ENCODE results near the gene ZDHHC11.
A peak's percentile ranks its signal among the peaks of the same experiment; 100 is the strongest.
"Not testable (repeated sequence)": the region's sequence is repeated elsewhere in the genome, so short reads cannot be mapped to it uniquely, and the experiment has no call there.

Gene ZDHHC11

DNA sequence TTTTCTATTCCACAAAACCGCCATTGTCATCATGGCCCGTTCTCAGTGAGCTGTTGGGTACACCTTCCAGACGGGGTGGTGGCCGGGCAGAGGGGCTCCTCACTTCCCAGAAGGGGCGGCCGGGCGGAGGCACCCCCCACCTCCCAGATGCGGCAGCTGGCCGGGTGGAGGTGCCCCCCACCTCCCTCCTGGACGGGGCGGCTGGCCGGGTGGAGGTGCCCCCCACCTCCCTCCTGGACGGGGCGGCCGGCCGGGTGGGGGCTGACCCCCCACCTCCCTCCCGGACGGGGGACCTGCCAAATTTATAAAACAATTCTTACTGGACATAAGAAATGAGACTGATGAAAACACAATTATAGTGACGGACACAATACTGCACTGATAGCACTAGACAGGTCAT lies 22.6 kb downstream of the ZDHHC11 start:
- peak in 1 of 2 donors; percentile 2 for DNase-seq (ENCODE audit: low spot score in 2 of 2)
- not testable (repeated sequence) for H3K9me3 Mint-ChIP-seq, H3K36me3 Mint-ChIP-seq, ATAC-seq, H3K27ac Mint-ChIP-seq, H3K4me1 Mint-ChIP-seq, H3K4me3 Mint-ChIP-seq

GRCh38 chr5:825544-825943 lies 25.2 kb downstream of the ZDHHC11 start:
- not testable (repeated sequence) for H3K4me3 Mint-ChIP-seq, H3K27ac Mint-ChIP-seq
- peak; percentile 40 for ATAC-seq

GRCh38 chr5:821504-821903 lies 29.3 kb downstream of the ZDHHC11 start:
- Mint-ChIP-seq H3K4me3 (no peak overlapping the region), H3K36me3 (no peaks in the 10 kb centered on the region), H3K27ac (no peak overlapping the region), H3K9me3 (no peaks in the 10 kb centered on the region), H3K4me1 (no peaks in the 10 kb centered on the region)
- no peak for DNase-seq (ENCODE audit: low spot score in 2 of 2)
- ATAC-seq: no peak

More at GRCh38 chr5:825544-825943, 25.2 kb downstream of the ZDHHC11 start:
- not testable (repeated sequence) for DNase-seq (ENCODE audit: low spot score in 2 of 2); H3K4me1 Mint-ChIP-seq; H3K9me3 Mint-ChIP-seq; H3K36me3 Mint-ChIP-seq

DNA sequence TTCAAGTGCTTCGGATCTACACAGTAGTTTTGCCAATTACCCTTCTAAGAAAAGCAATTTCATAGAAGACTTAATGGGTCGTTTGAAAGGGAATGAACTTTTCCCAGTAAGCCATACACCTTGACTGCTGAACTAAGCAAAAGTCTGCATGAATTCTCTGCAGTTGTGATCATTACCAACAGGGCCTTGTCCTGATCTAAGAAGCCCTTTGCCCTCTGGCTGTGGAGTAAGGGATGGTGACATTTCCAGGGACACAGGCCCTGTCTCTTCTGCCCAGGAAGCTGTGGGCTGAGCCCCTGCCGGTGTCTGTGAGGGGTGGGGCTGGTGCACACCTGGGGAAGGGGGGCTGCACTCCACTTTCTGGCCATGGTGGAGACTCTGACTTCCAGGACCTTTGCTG lies 30.5 kb downstream of the ZDHHC11 start:
- no peak for DNase-seq (ENCODE audit: low spot score in 2 of 2)
- Mint-ChIP-seq H3K4me1 (no peaks in the 10 kb centered on the region), H3K27ac (no peak overlapping the region), H3K9me3 (no peaks in the 10 kb centered on the region), H3K4me3 (no peak overlapping the region), H3K36me3 (no peaks in the 10 kb centered on the region)
- ATAC-seq: no peak

DNA sequence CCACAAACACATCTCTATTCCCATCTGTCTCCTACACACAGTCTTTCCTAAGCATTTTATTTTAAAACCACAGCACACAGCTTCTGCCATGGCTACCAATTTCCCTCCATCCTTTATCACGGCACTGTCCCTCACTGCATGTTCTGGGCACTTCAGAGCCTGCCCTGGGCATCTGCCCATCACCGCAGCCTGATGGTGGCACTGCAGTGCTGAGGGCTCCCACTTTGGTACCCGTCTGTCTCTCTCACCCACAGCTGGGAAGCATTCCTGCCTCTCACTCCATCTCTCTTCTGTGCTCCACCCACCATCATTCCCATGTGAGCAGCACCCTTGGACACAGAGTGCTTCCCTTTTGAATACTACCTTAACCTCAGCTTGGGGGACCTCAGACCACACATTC lies 31.7 kb downstream of the ZDHHC11 start:
- no peaks in the 10 kb centered on the region for H3K9me3 Mint-ChIP-seq
- no peak for ATAC-seq

GRCh38 chr5:816176-816575 lies 34.6 kb downstream of the ZDHHC11 start:
- Mint-ChIP-seq H3K27ac (no peak overlapping the region), H3K4me1 (no peaks in the 10 kb centered on the region), H3K36me3 (no peaks in the 10 kb centered on the region), H3K4me3 (no peak overlapping the region), H3K9me3 (no peaks in the 10 kb centered on the region)
- ATAC-seq (no peak), DNase-seq (ENCODE audit: low spot score in 2 of 2) (no peak)

More for the DNA sequence above, 31.7 kb downstream of the ZDHHC11 start:
- no peaks in the 10 kb centered on the region for H3K36me3 Mint-ChIP-seq
- no peaks in the 10 kb centered on the region for H3K4me1 Mint-ChIP-seq
- no peak overlapping the region for H3K27ac Mint-ChIP-seq
- no peak overlapping the region for H3K4me3 Mint-ChIP-seq
- DNase-seq (ENCODE audit: low spot score in 2 of 2): no peak

DNA sequence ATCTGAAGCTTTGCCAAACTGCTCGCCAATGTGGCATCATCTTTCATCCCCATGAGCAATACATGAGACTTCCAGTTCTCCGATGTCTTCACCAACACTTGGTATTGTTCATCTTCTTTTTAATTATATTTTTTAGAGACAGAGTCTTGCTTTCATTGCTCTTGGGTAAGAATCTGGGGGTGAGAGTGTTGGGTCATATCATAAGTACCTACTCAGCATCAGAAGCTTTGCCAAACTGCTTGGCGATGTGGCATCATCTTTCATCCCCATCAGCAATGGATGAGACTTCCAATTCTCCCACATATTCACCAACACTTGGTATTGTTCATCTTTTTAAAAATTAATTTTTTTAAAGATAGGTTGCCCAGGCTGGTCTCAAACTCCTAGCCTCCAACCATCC lies 35.3 kb downstream of the ZDHHC11 start:
- Mint-ChIP-seq H3K4me3 (no peak overlapping the region), H3K4me1 (no peaks in the 10 kb centered on the region), H3K27ac (no peak overlapping the region), H3K36me3 (no peaks in the 10 kb centered on the region), H3K9me3 (no peaks in the 10 kb centered on the region)
- DNase-seq (ENCODE audit: low spot score in 2 of 2) (no peak), ATAC-seq (no peak)

DNA sequence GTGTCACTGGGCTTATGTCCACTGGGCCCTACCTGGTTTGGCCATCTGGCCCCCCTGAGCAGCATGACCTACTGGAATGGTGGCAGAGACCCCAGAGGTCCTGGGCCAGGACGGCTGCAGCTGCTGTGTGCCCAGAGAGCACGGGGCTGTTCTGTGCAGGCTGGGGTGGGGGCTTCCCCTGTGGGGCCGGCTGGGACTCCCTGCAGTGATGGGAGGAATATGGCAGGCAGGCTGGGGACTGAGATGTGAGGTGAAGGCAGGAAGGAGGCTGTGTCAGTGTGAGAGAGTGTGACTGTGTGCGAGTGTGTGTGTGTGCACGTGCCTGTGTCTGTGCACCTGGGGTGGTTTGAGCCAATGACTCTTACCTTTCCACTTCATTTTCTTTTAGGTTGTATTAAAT lies 37.2 kb downstream of the ZDHHC11 start:
- not testable (repeated sequence) for H3K9me3 Mint-ChIP-seq; H3K36me3 Mint-ChIP-seq; H3K4me1 Mint-ChIP-seq; DNase-seq (ENCODE audit: low spot score in 2 of 2); H3K4me3 Mint-ChIP-seq; H3K27ac Mint-ChIP-seq
- ATAC-seq: peak; percentile 43

DNA sequence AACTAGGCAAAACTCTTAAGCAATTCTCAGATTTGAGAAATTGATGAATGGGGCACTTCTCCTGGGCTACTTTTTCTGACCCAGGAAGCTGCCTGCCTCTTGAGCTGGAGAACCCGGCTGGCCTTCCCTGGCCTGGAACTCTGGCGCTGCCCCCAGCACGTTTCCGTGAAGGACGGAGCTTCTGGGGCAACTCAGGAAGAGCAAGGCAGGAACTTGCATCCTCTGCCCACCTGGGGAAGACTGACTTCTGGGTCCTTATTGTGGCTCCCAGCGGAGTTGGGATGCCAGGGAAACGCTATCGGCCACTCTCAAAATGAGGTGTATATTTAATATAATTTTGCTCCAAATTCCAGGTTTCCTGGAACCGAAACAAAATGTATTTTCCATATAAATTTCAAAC lies 39.4 kb downstream of the ZDHHC11 start:
- ATAC-seq; H3K27ac Mint-ChIP-seq; H3K4me1 Mint-ChIP-seq; H3K9me3 Mint-ChIP-seq; DNase-seq (ENCODE audit: low spot score in 2 of 2); H3K36me3 Mint-ChIP-seq; H3K4me3 Mint-ChIP-seq: not testable (repeated sequence)

GRCh38 chr5:807719-808514 lies 42.9 kb downstream of the ZDHHC11 start:
- not testable (repeated sequence) for H3K27ac Mint-ChIP-seq; H3K4me3 Mint-ChIP-seq; H3K4me1 Mint-ChIP-seq; H3K36me3 Mint-ChIP-seq; DNase-seq (ENCODE audit: low spot score in 2 of 2)
- peaks cover 10% of the 10 kb centered on the region for H3K9me3 Mint-ChIP-seq
- peak; percentile 49 for ATAC-seq

DNA sequence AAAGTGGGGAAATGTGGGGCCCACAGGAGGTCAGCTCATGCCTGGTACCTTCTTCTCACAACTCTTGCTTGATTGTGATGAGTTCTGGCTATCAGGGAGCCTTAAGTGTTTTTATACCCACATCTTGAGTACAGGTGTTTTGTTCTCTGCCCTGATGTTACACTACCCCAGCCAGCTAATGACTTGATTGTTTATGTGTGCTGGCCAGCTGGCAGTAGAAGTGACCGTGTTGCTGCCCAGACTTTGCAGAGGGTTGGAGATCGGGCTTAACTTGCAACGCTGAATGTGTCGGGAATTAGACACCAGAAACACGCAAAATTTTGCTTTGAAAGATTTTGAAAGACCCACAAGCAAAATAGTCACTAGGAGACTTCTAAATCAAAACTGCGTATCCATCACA lies 49.3 kb downstream of the ZDHHC11 start:
- ATAC-seq (no peak), DNase-seq (ENCODE audit: low spot score in 2 of 2) (no peak)
- no peaks in the 10 kb centered on the region for H3K4me1 Mint-ChIP-seq
- H3K4me3 Mint-ChIP-seq: no peak overlapping the region
- no peak overlapping the region for H3K27ac Mint-ChIP-seq
- H3K36me3 Mint-ChIP-seq: no peaks in the 10 kb centered on the region
- H3K9me3 Mint-ChIP-seq: peaks cover 10% of the 10 kb centered on the region

DNA sequence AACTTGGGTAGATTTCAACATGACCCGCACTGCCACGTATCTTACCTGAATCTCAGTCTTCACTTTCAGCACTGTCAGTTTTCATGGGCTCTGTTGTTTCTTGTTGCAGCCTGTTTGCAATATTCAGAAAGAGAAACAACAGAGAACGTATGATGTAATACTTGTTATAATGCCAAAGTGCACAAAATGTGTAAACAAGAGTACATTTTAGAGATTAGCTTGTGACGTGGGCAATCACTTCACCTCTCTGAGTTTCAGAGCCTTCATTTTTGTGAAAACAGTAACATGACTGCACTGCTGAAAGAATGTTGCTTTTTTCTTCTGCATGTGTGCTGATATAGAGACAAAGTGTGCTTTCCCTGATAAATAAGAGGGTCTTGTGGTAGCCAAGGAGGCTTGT lies 49.7 kb downstream of the ZDHHC11 start:
- not testable (repeated sequence) for H3K36me3 Mint-ChIP-seq; H3K4me3 Mint-ChIP-seq; H3K27ac Mint-ChIP-seq; H3K4me1 Mint-ChIP-seq; DNase-seq (ENCODE audit: low spot score in 2 of 2); ATAC-seq
- H3K9me3 Mint-ChIP-seq: peaks cover 10% of the 10 kb centered on the region

DNA sequence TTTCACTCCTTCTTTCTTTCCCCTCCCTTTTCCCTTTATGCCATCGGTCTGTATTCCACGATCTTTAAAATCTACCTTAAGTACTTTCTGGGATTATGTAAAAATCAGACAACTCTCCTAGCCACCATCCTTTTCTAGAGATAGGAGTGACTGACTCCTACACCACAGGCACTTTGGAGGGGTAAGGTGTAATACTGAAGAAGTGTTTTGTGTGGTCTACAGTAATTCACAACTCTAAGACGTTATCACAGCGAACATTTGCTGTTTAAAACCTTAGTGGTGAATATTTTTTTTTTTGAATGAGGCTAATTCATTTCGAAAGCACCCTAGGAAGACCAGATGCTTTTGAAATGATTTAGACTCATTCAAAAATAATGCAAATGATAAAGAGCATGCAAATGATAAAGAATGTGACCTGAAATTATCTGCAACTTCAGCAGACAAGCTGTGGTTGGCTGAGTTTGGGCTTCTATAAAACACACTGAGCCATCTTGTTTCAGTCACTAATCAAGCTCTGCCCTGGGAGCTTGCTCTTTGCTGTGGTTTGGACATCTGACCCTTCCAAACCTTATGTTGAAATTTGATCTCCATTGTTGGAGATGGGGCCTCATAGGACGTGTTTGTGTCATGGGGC lies 52.2 kb downstream of the ZDHHC11 start:
- not testable (repeated sequence) for DNase-seq (ENCODE audit: low spot score in 2 of 2); H3K27ac Mint-ChIP-seq; H3K4me3 Mint-ChIP-seq; H3K9me3 Mint-ChIP-seq; H3K36me3 Mint-ChIP-seq; H3K4me1 Mint-ChIP-seq
- ATAC-seq: peak; percentile 70

DNA sequence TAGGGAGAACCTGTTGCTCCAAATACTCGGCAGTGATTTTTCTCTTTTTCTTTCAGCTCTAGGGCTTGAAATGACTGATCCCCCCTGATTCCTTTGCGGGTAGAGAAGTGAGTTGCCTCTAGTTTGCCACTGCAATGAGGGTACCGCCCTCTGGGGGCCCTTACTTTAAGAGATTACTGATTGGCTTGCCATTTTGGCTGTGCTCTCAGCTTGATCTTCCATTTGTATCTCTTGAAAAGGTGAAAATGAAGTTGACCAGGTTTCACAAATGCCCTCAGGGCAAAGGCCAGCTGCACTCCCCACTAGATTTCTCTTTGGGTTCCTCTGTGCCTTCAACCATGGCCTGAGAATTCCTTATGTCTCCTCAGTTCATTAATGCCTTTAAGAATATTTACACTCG lies 52.8 kb downstream of the ZDHHC11 start:
- DNase-seq (ENCODE audit: low spot score in 2 of 2); H3K4me1 Mint-ChIP-seq; H3K4me3 Mint-ChIP-seq; H3K9me3 Mint-ChIP-seq; ATAC-seq; H3K27ac Mint-ChIP-seq; H3K36me3 Mint-ChIP-seq: not testable (repeated sequence)

DNA sequence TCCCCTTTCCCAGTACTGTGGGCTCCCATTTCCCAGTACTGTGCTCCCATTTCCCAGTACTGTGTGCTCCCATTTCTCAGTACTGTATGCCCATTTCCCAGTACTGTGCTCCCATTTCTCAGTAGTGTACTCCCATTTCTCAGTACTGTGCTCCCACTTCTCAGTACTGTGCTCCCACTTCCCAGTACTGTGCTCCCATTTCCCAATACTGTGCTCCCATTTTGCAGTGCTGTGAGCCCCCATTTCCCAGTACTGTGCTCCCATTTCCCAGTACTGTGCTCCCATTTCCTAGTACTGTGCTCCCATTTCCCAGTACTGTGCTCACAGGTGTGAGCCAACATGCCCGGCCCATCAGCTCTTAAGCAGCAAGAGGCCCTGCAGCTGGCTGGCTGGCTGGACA lies 54.9 kb downstream of the ZDHHC11 start:
- H3K36me3 Mint-ChIP-seq; H3K4me3 Mint-ChIP-seq; ATAC-seq; H3K27ac Mint-ChIP-seq; DNase-seq (ENCODE audit: low spot score in 2 of 2); H3K4me1 Mint-ChIP-seq: not testable (repeated sequence)
- H3K9me3 Mint-ChIP-seq: peaks cover 10% of the 10 kb centered on the region

- ATAC-seq, H3K36me3 Mint-ChIP-seq: not testable (repeated sequence)
Observed at GRCh38 chr5:794948-795347, 55.8 kb downstream of the ZDHHC11 start.

More at GRCh38 chr5:794948-795347, 55.8 kb downstream of the ZDHHC11 start:
- not testable (repeated sequence) for H3K4me1 Mint-ChIP-seq; DNase-seq (ENCODE audit: low spot score in 2 of 2); H3K27ac Mint-ChIP-seq; H3K4me3 Mint-ChIP-seq
- H3K9me3 Mint-ChIP-seq: peaks cover 16% of the 10 kb centered on the region
